GM20431 (cell line): Measurements from ENCODE around the gene PTCH2.
"Not testable (repeated sequence)": the region's sequence is repeated elsewhere in the genome, so short reads cannot be mapped to it uniquely, and the experiment has no call there.

Experiments
- in situ Hi-C: fragments of 300-500 bp; cut with MseI, MboI; formaldehyde crosslinking; loops from one replicate; pipeline ENCODE4 v1.15.0; 2020; ENCODE audit warnings: low sequenced_read_pairs; ENCODE audit not compliant: unreplicated experiment

PTCH2 gene

DNA sequence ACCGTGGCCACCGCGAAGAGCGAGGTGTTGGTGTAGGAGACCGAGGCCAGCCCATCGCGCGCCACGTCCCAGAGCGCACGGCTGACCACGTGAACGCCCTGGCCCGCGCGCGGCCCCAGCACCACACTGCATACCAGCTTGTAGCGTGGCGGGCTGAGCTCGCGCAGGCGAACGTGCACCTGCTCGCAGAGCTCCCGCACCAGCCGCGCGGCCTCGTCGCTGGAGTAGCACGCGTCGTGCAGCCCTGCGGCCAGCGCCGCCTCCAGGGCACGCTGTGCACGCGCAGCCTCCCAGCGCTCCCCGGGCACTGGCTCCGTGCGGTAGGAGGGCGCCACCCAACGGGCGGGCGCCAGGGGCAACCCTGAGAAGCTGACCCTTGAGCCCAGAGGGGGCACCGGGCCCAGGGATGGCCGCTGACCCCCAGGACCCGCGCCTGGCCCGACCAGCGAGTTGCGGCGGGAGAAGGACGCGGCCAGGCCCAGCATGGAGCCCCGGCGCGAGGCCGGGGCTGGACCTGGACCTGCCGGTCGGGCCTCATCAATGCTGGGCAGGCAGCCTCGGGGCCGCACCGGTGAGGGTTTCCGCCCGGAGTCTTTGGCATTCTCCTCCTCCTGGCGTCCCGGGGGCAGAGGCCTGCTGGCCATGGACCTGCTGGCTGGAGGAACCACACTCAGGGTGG, 36.9 kb downstream of the PTCH2 start:
- in situ Hi-C loops = loop anchor here (25.0 kb wide), 1 partner anchor 506 kb away; no protein-coding TSS in a partner anchor

GRCh38 chr1:44805311-44806024, 37.6 kb downstream of the PTCH2 start:
- in situ Hi-C loops = loop anchor here (25.0 kb wide), 1 partner anchor 507 kb away; no protein-coding TSS in a partner anchor

DNA sequence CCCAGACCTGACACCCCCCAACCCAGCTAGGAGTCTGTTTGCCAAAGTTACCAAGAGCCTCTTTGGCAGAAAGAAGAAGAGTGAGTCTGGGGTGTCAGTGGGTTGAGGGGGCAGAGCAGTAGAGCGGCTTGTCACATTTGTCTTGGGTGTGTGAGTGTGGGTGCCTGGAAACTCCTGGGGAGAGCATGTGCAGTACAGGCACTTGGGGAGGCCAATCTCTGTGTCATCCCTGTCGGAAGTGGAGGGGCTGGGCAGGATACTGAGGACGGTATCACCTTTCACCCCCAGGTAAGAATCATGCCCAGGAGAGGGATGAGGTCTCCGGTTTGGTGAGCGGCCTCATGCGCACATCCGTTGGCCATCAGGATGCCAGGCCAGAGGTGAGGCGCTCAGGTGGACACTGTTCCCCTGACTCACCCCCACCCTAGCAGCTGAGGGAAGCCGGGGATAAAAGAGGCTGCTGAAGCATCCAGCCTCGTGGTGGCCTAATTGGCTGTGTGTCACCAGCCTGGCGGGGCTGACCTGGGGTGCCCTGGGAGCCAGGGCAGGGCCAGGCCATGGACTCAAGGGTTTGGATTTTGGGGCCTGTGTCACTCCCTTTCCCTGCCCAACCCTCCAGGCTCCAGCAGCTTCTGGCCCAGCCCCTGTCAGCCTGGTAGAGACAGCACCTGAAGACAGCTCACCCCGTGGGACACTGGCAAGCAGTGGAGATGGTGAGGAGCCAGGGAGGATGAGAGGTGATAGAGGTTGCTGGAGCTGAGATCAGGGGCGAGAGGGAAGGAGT, 39.5 kb downstream of the PTCH2 start:
- in situ Hi-C loops = loop anchor here (25.0 kb wide), 1 partner anchor 509 kb away; no protein-coding TSS in a partner anchor

DNA sequence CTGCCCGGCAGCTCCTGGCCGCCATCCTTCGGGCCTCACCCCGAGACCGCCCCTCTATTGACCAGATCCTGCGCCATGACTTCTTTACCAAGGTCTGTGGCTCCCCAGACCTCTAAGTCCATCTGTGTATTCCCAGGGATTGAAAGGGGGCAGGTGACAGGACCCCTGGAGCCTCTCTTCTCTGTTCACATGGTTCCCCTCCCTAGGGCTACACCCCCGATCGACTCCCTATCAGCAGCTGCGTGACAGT, 40.1 kb downstream of the PTCH2 start:
- in situ Hi-C loops = loop anchor here (25.0 kb wide), 1 partner anchor 509 kb away; no protein-coding TSS in a partner anchor

- in situ Hi-C loops = loop anchor here (25.0 kb wide), 1 partner anchor 510 kb away; no protein-coding TSS in a partner anchor
Measured at GRCh38 chr1:44802306-44803061, 40.6 kb downstream of the PTCH2 start.

DNA sequence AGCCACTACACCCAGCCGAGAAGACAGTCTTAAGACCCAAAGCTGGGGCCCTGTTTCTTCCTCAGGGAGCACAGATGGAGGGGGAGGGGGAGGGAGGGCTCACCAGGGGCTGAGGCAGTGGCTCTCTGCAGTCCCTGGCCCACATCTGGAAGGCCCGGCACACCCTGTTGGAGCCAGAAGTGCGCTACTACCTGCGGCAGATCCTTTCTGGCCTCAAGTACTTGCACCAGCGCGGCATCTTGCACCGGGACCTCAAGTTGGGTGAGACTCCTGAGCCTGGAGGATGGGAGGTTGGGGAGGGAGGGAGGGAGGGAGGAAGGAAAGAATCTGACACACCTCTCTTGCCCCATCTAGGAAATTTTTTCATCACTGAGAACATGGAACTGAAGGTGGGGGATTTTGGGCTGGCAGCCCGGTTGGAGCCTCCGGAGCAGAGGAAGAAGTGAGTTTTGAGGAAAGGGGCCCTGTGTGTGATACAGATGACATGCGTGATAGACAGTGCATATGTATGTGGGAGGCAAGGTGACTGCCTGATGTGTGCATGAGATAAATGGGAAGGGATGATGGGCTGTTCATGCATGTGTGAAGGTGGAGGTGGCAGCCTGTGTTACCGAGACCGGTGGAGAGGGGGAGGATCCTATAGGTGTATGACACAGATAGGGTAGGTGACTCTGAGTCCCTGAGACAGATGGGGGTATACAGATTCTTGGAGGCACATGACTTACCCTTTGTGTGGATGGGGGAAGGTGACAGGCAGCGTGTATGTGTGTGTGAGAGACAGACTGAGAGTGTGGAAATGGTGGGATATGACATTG, 41.4 kb downstream of the PTCH2 start:
- in situ Hi-C loops = loop anchor here (25.0 kb wide), 1 partner anchor 511 kb away; no protein-coding TSS in a partner anchor

DNA sequence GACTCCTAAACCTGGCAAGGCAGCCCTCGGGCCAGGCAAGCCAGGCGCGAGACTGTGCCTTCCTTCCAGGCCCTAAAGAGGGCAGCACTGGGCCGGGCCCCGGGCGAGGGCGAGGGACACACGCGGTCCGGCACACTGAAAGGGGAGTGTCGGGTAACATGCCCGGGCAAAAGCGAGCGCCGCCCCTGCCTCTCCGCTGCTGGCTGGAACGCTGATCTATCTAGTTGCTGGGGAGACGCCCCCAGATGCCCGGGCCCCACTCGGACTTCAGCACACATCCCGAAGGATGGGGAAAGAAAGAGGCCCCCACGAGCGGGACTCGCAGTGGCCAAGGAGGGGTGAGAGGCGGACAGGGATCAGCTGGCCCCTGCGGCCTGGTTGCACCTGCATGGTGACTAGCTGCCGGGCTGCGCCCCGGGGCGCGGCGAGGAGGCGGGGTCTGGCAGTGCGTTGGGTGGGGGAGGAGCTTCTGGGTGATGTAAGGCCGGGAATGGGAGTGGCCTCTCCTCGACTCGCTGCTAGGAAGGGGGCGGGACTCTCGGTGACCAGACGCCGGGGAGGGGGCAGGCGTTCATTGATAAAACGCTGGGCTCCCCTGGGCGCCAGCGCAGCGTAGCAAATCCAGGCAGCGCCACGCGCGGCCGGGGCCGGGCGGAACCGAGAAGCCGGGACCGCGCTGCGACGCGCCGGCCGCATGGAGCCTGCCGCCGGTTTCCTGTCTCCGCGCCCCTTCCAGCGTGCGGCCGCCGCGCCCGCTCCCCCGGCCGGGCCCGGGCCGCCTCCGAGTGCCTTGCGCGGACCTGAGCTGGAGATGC, 43.1 kb downstream of the PTCH2 start, which contains the start of gene PLK3:
Gene PLK3 (plus strand): TSS at position 608 of the 815 bp plus-strand sequence. CDS start 87 bp downstream, at position 695.
- in situ Hi-C loops = loop anchor here (25.0 kb wide), 1 partner anchor 512 kb away; no protein-coding TSS in a partner anchor

DNA sequence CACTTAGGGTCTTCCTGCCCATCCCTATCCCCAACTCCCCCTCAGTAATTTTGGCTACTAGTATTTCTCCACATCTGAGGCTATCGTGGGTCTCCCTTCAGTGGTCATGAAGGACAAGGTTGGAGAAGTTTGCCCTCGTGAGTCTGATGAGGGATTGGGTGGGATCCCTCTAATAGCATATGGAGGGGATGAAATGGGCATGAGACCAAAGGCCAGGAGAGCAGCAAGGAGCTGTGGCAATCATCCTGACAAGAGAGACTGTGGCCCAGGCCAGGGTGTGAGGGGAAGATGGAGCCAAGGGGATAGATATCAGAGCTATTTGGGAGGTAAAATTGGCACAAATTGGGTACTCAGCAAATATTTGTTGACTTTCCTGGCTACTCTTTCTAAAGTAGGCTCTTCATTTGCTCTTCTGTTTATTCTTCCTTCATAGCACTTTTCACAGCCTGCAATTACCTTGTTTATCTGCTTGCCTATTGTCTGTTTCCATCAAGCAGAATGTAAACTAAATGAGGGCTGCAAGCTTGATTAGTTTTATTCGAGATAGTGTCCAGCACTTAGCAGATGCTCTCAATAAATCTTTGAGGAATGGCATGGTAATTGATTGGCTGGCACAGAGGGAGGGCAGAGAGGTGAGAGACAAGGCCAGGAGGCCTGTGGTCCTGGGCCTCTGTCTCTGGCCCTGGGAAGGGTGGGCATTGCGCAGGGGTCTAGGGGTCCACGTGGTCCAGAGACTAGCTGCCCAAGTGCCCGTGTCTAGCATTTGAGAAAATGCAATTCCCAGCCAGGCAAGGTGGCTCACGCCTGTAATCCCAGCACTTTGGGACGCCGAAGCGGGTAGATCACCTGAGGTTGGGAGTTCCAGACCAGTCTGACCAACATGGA, 44.3 kb downstream of the PTCH2 start:
- in situ Hi-C loops = no loop called here

DNA sequence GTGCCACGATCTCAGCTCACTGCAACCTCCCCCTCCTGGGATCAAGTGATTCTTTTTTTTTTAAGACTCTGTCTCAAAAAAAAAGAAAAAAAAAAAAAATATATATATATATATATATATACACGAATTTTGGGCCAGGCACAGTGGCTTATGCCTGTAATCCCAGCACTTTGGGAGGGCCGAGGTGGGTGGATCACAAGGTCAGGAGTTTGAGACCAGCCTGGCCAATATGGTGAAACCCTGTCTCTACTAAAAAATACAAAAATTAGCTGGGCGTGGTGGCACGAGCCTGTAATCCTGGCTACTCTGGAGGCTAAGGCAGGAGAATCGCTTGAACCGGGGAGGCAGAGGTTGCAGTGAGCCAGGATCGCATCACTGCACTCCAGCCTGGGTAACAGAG, 45.2 kb downstream of the PTCH2 start:
- in situ Hi-C loops = not testable (repeated sequence)

- in situ Hi-C loops = no loop called here
Measured at GRCh38 chr1:44792736-44793502, 50.1 kb downstream of the PTCH2 start.

DNA sequence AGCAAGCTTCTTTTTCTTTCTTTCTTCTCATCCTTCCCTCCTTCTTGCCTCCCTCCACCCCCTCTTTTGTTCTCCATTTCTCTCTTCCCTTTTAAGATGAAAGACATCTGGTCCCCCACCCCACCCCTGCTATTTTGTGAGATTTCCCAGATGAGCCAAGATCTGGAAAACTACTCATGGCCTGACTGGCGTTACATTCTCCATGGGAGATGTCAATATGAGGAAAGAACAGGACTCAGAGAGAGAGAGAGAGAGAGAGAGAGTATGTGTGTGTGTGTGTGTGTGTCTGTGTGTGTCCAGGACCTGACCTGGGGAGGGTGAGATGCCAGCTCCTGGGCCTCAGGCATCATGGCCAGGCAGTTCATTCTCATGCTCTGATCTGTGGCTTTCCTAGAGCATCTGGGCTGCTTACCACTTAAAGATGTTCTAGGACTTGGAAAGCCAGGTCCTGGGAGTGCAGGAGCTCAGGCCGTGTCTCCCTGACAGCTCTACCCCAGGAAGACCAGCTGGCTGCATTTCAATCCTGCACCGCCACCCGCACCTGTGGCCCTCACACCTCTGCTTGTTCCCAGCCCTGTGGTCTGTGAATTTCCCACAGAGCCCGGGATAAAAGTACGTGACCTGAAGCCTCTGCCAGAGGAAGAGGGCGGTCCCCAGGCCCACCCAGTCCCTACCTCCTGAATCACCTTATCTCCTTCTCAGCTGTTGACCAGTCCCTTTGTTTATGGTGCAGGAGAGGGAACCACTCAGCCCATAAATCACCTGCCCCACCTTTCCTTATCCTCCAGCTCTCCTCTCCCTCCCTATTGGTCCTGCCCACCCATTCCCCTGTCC, 51.9 kb downstream of the PTCH2 start:
- in situ Hi-C loops = no loop called here

GRCh38 chr1:44788120-44788860, 54.8 kb downstream of the PTCH2 start, which contains the start of gene BEST4:
Gene BEST4 (minus strand): TSS chr1:44788170. CDS start chr1:44787705, 465 bp downstream.
- in situ Hi-C loops = no loop called here

GRCh38 chr1:44787506-44787905, 55.5 kb downstream of the PTCH2 start:
- in situ Hi-C loops = no loop called here

- in situ Hi-C loops = no loop called here
Measured at GRCh38 chr1:44786841-44787426, 56.1 kb downstream of the PTCH2 start.
